GM19455 (cell line): ENCODE results near the gene CFAP100.

Experiments used
- ATAC-seq: cut with Tn5 transposase; IDR thresholded peaks from one replicate; pipeline ENCODE4 v1.9.1; 2021; ENCODE audit not compliant: unreplicated experiment

Gene CFAP100

GRCh38 chr3:126356373-126357264, 38.1 kb upstream of the CFAP100 start:
- peak; percentile 19 for ATAC-seq

DNA sequence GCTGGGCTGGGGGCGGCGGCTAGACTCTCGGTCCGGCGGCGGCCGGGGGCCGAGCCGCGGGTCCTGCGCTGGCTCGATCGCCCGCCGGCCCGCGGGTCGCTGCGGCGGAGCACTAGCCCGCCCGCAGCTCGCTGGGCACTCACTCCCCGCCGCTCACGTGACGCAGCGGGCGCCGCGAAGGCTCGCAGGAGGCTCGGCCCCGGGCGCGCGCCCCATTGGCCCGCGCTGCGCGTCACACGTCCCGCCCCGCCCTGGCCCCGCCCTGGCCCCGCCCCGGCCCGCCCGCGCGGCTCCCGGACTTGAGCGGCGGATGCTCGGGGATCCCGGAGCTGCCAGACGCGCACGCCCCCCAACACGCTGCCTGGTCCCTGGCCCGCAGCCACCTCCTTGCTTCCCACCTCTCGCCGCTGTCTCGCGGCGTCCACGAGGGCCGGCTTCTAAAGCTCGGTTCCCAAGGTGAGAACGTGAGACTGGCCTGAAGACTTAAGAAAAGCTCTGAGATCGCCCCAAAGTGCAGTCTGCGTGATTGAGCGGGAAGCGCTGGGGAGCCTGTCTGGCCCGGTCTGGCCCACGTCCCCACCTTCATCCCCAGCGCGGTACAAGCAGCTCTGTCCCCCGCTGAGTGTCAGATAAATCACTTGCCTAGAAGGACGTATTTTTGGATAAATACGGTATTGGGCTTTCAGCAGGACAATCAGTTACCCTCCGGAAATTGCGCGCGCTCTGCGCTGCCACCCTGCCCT, 37.2 kb upstream of the CFAP100 start, which contains the start of gene KLF15:
KLF15 (minus strand) TSS at position 114 of the 743 bp plus-strand sequence. CDS start 4,486 bp downstream, outside the sequence.
- ATAC-seq: peak; percentile 88

DNA sequence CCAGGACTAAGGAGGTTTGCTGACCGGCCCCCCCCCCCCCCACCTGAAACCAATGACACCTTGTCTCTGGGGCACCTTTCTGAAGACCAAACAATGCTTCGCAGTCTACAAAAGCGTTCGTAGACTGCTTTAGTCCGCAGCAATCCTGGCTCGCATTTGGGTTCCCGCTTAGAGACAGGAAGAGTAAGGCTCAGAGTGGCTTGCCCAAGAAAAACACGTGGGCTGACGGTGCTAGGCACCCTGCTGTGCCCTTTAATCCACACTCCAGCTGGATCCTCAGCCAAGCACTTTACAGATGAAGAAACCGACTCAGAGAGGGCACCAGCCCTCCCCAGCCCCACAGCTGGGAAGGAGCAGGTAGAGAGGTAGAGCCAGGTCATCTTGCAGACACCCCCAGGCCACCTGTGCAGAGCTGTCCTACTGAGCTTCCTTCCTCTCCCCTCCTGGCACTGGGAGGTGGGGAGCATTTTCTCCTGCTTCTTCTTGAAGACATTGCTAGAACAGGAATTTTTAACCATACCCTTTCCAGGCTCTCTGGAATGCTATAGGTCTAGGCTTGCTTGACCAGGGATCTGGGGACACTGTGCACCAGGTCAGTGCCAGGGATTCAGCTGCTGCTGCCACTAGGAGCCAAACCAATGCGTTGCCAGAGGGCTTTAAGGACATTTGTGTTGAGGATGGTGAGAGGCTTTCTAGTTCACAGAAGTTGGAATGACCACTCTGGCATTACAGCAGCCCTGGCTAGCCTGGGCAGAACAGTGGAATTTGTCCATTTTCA, 36.5 kb upstream of the CFAP100 start:
- no peak for ATAC-seq

GRCh38 chr3:126358816-126359181, 35.9 kb upstream of the CFAP100 start:
- no peak for ATAC-seq

DNA sequence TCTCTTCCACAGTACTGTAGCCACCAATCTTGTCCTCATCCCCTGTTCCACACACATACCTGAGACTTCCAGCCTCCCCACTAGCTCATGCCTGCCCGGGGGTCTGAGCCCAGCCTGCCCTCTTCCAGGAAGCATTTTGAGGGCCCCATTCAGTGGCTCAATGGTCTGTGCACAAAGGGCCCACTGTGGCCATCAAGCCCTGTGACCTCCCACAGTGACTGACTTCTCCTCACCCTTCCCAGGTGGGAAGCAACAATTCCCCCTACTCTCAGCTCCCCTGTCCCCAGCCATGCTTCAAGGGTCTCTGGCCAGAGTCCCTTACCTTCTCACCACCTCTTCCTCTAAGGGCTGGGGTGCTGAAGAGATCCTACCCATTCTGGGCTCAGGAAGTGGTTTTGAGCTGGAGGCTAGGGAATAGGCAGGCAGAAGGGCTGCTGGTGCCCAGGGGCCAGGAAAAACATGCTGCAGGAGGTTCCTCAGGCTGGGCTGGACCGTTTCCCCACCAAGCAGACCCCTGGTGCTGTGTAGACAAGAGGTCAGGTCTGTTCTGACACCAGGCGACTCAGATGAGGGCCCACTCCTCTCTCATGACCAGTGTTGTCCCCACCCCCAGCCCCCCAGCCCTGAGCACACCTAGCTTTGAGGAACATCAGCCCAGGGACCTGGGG, 34.5 kb upstream of the CFAP100 start:
- ATAC-seq: no peak

- ATAC-seq: no peak
Observed at GRCh38 chr3:126360714-126361060, 34.0 kb upstream of the CFAP100 start.

DNA sequence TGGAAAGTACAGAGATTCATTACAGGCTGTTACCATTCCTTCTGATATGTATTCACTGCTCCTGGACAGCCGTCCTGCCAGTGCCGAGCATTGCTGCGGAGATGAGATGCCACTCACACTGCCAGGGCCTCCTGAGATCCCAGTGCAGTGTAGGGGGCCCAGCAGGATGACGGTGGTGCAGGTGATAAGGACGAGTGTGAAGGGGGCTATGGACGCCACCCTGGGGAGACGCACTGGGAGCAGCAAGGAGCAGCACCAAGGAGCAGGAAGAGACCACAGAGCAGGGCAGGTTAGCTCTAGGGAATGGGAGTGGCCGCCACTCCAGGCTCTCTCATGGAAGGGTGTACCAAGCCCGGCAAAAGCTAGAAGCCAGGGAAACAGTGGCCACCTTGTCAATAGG, 33.5 kb upstream of the CFAP100 start:
- ATAC-seq: no peak

DNA sequence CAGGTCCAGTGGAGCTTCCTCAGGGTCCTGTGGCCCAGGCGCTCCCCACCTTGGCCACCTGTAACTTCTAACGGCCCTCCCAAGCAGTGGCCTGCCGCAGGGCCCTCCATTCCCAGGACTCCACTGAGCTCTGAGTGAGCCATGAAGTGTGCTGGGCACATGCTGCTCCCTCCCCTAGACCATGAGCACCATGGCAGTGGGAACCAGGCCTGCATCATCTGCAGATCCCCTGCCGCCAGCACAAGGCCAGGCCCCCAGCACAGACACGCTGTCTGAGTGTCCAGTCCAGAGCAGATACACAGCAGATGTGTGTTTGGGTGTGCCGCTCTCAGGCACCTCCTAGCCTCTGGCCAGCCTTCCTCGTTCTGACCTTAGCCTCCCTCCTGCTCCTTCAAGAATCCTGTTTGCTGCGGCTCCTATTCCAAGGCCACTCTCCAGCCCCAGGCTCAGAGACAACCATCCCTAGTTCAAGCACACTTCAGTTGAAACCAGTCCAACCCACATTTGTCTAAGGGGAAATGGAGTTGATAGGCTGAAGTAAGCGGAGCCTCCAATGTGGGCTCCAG, 30.5 kb upstream of the CFAP100 start:
- ATAC-seq: no peak

DNA sequence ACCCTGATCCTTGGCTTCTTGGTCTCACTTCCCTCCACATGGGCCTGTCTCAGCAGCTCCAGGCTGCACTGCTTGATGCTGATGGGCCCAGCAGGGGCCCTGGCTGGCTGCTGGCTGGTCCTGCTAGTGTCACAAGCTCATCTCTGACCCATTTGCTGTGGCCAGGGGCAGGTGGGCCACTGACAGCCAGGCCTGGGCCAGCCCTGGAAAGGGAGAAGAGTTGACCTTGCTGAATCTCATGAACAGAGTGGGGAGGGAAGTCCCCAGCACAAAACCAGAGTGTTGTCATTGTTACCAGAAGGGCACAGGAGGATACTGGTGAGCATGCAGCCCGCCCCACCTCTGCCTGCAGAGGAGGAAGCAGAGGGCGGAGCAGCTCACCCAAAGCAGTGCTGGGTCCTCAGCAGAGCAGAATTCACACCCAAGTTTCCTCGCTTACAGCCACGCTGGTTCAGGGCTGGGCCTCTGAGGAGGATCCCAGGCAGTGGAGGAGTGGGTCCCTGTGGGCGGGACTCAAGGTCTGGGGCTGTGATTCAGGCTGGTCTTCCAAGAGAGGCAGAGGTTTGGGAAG, 29.9 kb upstream of the CFAP100 start:
- no peak for ATAC-seq

DNA sequence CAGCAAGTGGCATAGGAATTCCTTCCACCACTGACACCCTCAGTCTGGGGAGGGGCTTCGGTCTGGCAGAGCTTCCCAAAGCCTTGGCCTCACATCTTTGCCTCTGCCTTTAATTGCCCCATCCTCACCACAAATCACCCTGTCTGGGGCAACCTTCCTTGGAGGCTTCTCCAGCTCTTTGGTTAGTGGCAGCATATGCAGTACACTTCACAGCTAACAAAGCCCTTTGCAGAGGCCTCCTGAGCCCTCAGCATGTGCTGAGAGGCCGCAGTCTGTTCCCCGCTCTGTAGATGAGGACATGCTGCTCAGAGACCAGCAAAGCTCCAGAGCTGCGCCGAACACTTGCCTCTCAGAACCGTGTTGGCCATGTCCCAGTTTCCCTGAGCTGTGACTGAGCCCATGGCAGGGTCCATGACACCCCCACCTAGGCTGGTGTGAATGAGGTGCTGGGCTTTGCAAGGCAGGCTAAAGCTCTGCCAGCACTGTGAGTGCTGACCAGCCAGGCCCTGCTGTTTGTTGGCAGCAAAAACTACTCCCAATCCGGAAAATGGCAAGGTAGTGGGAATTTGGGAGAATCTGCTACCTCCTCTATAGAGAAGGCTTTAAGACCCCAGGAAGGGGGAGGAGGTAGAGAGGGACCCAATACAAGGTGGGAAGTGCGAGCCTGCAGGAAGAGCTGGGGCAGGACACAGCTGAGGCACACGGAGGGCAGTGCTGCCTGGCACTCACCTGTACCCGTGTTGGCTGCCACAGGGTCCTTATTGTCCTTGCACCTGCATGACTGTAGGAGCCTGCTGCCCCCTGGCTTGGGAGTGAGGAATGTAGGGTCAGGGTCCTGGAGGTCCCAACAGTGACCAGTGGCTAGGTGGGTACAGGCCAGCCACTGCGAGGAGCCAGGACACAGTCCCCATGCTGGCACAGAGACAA, 29.1 kb upstream of the CFAP100 start:
- no peak for ATAC-seq

DNA sequence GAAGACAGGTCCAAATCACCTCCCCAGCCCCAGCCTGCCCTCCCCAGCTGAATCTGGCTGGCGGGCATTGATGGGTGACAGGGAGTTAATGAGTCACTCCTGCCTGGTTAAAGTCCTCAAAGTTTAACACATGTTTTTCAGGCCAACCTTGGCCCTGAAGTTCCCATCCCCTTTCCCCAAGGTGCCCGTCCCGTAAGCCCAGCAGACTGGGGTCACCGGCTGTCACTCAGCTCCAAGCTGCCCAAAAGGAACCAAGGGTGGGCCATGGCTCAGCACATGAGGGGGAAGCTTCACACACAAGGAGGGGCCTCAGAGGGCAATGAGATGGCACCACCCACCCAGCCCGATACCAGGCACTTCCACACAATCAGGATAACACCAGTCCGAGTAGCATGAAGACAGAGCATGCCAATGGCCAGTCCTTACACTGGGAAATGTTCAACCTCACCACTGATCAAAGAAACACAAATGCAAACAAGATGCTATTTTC, 27.3 kb upstream of the CFAP100 start:
- ATAC-seq: no peak

DNA sequence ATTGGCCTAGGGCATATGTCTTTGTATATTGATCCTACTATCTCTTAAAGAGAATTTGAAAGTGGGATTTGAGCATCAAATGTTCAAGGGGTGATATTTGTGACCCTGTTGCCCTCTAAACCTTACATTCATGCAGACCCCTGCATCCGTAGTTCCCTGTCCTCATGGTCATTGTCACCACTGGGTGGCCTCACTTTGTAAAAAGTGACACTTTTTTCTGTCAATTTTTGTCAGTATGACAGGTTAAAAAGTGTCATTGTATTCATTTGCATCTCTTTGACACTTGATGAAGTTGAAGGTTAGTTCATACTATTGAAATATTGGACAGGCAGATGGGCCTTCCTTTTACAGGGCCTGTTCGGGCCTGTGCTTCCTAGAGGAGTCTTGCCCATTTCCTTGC, 25.2 kb upstream of the CFAP100 start:
- ATAC-seq: no peak

- no peak for ATAC-seq
Observed at GRCh38 chr3:126370055-126370454, 24.7 kb upstream of the CFAP100 start.

DNA sequence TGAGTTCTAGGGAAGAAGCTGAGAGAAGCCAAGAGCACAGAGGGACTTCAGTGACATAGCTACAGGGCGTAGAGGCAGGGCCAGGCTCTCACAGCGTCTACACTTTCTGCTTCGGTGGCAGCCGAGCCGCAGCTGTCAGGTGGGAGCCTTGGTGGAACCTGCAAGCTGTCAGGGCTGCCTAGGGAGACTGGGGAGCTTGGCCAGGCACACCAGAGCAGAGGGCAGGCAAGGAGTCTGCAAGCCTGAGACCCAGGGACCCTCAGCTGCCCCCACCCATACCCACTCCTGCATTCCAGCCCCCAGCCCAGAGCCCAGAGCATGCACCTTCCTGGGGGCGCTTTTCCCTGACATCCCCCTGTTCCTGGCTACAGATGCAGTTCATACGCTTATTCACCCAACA, 24.1 kb upstream of the CFAP100 start:
- ATAC-seq: no peak

- no peak for ATAC-seq
Observed at GRCh38 chr3:126371096-126371705, 23.5 kb upstream of the CFAP100 start.

DNA sequence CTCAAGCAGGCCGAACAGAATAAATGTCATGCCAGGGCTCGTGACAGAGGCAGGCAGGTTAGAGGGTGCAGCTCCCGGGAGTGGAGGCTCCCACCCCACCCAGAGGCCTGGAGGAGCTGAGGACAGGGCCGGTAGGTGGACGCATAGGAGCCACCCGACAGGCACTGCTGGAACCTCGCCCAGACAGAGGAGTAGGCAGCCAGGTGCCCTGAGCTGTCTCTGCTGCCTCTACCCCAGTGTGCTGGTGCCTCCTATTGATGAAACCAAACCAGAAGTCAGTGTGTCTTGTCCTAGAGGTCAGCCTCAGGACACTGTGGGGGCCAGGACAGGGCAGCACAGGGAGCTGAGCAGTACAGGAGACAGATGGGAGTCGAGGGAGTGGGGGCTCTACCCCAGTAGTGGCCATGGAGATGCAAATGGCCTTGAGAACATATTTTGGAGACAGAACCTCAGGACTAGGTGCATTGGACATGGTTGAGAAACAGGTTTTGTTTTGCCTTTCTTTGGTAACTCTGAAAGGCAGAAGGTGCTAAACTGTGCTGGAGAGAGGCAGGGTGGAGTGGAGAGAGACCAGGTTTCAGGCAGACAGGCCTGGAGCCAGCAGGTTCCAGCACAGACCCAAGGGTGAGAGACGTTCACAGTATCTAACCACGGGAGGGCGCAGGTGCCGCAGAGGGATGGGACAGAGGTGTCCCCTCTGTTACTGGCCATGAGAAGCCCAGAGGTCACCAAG, 22.1 kb upstream of the CFAP100 start:
- ATAC-seq: no peak

- no peak for ATAC-seq
Observed at GRCh38 chr3:126373146-126373613, 21.5 kb upstream of the CFAP100 start.
